ENCODE measurements around the gene TOMM40L. TPM values are rescaled to one million over a fixed set of nuclear protein-coding genes. Genes with fewer than 3 reads are reported as not detected.

The TOMM40L gene
- total and polyA plus RNA-seq, 2 donors (not counting 1 experiment from before 2014, with no cell fraction given): 11.1 to 11.7 TPM

DNA sequence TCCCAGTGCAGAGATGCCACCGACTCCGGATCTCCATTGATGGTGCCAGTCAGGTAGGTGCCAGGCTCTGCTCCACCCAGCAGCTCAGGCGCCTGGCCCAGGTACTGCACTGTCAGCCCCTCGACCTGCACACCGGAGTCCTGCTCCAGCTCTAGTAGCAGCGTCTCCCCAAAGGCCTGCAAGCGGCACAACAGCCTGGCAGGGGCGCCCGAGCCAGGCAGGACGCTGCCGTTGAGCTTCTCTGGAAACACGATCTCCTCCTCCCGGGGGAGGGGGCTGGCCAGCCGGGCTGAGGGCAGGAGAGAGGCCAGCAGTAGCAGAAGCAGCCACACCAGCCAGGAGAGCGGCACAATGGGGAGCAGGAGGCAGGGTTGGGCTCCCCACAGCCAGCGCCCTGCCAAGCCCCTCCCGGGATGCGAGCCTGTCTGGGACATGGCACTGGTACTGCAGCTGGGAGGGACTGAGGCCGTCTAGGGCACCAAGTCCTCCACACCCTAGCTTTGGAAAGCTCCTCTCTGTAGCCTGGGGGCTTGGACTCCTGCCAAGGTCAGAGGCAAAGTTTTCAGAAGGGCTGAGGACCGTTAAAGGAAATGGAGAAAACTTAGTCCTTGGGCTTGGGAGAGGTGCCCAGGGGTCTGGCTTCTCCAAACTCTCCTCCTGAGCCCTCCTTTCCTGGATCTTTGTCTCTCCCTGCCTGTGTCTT, 27.5 kb upstream of the TOMM40L start:
- peak overlapping the region; percentile 95 for H3K27ac ChIP-seq (ENCODE audit: insufficient read depth, low read length)
- peak overlapping the region; percentile 34 to 55 (median 44) for H3K4me3 ChIP-seq (replicated peaks in 1 of 4; ENCODE audit: control extremely low read depth in 1 of 4, insufficient read depth in 1 of 4, low read depth in 3 of 4, low read length in 4 of 4)
- DNase-seq (ENCODE audit: low read depth in 2 of 2): peak in 1 of 2 donors; percentile 44
- peaks cover 22% of the 10 kb centered on the region for H3K79me2 ChIP-seq (ENCODE audit: control insufficient read depth, insufficient read depth, low read length)
- H2AFZ ChIP-seq (ENCODE audit: low read length): no peak overlapping the region
- H3K9ac ChIP-seq (ENCODE audit: insufficient read depth, low read length): peak overlapping the region; percentile 70
- peaks cover 51% of the 10 kb centered on the region for H3K4me1 ChIP-seq (ENCODE audit: control insufficient read depth, extremely low read depth, insufficient read depth, low read length)
- no peaks in the 10 kb centered on the region for H4K20me1 ChIP-seq (ENCODE audit: control insufficient read depth, extremely low read depth, insufficient read depth, low read length)
- no peaks in the 10 kb centered on the region for H3K27me3 ChIP-seq (ENCODE audit: control insufficient read depth, insufficient read depth, low read length)
- H3K9me3 ChIP-seq (ENCODE audit: control insufficient read depth, insufficient read depth, low read depth, low read length): no peaks in the 10 kb centered on the region
- TF ChIP-seq EZH2 (IDR thresholded peaks at IDR 0.05; ENCODE audit: low read length, missing control alignments): no peak
- TF ChIP-seq, protein P1, sequence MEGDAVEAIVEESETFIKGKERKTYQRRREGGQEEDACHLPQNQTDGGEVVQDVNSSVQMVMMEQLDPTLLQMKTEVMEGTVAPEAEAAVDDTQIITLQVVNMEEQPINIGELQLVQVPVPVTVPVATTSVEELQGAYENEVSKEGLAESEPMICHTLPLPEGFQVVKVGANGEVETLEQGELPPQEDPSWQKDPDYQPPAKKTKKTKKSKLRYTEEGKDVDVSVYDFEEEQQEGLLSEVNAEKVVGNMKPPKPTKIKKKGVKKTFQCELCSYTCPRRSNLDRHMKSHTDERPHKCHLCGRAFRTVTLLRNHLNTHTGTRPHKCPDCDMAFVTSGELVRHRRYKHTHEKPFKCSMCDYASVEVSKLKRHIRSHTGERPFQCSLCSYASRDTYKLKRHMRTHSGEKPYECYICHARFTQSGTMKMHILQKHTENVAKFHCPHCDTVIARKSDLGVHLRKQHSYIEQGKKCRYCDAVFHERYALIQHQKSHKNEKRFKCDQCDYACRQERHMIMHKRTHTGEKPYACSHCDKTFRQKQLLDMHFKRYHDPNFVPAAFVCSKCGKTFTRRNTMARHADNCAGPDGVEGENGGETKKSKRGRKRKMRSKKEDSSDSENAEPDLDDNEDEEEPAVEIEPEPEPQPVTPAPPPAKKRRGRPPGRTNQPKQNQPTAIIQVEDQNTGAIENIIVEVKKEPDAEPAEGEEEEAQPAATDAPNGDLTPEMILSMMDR (conservative IDR thresholded peaks at IDR 0.05 in 1 of 2, IDR thresholded peaks at IDR 0.05 in 1 of 2; ENCODE audit: low read depth in 1 of 2, low read length in 2 of 2): peak in 1 of 2 donors; percentile 11
- H3K4me2 ChIP-seq (ENCODE audit: extremely low read depth, insufficient read depth, low read length): peak overlapping the region; percentile 97
- peaks cover 7% of the 10 kb centered on the region for H3K36me3 ChIP-seq (ENCODE audit: control insufficient read depth, insufficient read depth, low read length)

- TF ChIP-seq EZH2 (IDR thresholded peaks at IDR 0.05; ENCODE audit: low read length, missing control alignments): no peak
- TF ChIP-seq, protein P1 (conservative IDR thresholded peaks at IDR 0.05 in 1 of 2, IDR thresholded peaks at IDR 0.05 in 1 of 2; ENCODE audit: low read depth in 1 of 2, low read length in 2 of 2): no peak
- Histone ChIP-seq H3K27ac (ENCODE audit: insufficient read depth, low read length) (peak within 1 kb of the TSS; percentile 95), H3K27me3 (ENCODE audit: control insufficient read depth, insufficient read depth, low read length) (no peaks in the 10 kb centered on the region), H3K4me3 (replicated peaks in 1 of 4; ENCODE audit: control extremely low read depth in 1 of 4, insufficient read depth in 1 of 4, low read depth in 3 of 4, low read length in 4 of 4) (peak within 1 kb of the TSS; percentile 34 to 55 (median 44)), H2AFZ (ENCODE audit: low read length) (peak within 1 kb of the TSS; percentile 2), H3K4me1 (ENCODE audit: control insufficient read depth, extremely low read depth, insufficient read depth, low read length) (peaks cover 51% of the 10 kb centered on the region), H3K4me2 (ENCODE audit: extremely low read depth, insufficient read depth, low read length) (peak within 1 kb of the TSS; percentile 97), H3K9ac (ENCODE audit: insufficient read depth, low read length) (peak within 1 kb of the TSS; percentile 70), H3K36me3 (ENCODE audit: control insufficient read depth, insufficient read depth, low read length) (peaks cover 2% of the 10 kb centered on the region), H4K20me1 (ENCODE audit: control insufficient read depth, extremely low read depth, insufficient read depth, low read length) (no peaks in the 10 kb centered on the region), H3K9me3 (ENCODE audit: control insufficient read depth, insufficient read depth, low read depth, low read length) (no peaks in the 10 kb centered on the region), H3K79me2 (ENCODE audit: control insufficient read depth, insufficient read depth, low read length) (peaks cover 28% of the 10 kb centered on the region)
- peak; percentile 42 to 84 for DNase-seq (ENCODE audit: low read depth in 2 of 2)
Measured at GRCh38 chr1:161198897-161199431, 26.9 kb upstream of the TOMM40L start, which contains the start of gene ADAMTS4. TSS of gene ADAMTS4 (minus strand) at chr1:161199054. CDS start at chr1:161198627, 427 bp downstream.

DNA sequence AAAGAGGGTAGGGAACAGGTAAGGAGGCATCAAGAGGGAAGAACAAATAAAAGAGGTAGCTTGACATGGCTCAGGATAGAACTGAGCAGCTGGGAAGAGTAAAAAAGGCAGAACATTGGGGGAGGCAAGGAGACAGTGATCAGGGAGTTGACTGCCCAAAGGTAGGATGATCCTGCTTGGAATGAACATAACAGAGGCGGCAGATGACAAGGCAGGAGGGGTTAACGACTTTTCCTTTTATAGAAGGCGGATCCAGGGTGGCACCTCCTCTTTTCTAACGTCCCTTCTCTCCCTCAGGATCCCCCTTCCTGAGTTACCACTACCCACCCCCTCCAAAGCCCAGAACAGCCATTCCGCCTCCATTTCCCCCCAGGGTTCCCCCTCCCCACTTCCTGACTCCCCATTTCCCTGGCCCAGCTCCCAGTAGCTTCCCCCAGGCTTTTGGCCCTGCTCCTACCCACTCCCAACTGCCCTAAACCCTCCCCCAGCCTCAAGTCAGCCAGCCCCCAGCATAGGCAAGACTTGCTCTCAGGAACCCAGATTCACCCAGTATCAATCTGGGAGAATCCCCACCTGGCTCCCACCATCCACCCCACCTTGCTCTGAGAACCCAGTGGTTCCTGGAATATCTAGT, 26.2 kb upstream of the TOMM40L start:
- peak overlapping the region in 1 of 4 experiments; percentile 20 for H3K4me3 ChIP-seq (replicated peaks in 1 of 4; ENCODE audit: control extremely low read depth in 1 of 4, insufficient read depth in 1 of 4, low read depth in 3 of 4, low read length in 4 of 4)
- H3K9me3 ChIP-seq (ENCODE audit: control insufficient read depth, insufficient read depth, low read depth, low read length): no peaks in the 10 kb centered on the region
- H3K79me2 ChIP-seq (ENCODE audit: control insufficient read depth, insufficient read depth, low read length): peaks cover 34% of the 10 kb centered on the region
- peak overlapping the region; percentile 2 for H2AFZ ChIP-seq (ENCODE audit: low read length)
- no peaks in the 10 kb centered on the region for H3K27me3 ChIP-seq (ENCODE audit: control insufficient read depth, insufficient read depth, low read length)
- H3K9ac ChIP-seq (ENCODE audit: insufficient read depth, low read length): peak overlapping the region; percentile 38
- no peaks in the 10 kb centered on the region for H4K20me1 ChIP-seq (ENCODE audit: control insufficient read depth, extremely low read depth, insufficient read depth, low read length)
- peak overlapping the region; percentile 61 for H3K4me2 ChIP-seq (ENCODE audit: extremely low read depth, insufficient read depth, low read length)
- H3K36me3 ChIP-seq (ENCODE audit: control insufficient read depth, insufficient read depth, low read length): peaks cover 2% of the 10 kb centered on the region
- peak overlapping the region; percentile 95 for H3K27ac ChIP-seq (ENCODE audit: insufficient read depth, low read length)
- TF ChIP-seq, protein P1 (conservative IDR thresholded peaks at IDR 0.05 in 1 of 2, IDR thresholded peaks at IDR 0.05 in 1 of 2; ENCODE audit: low read depth in 1 of 2, low read length in 2 of 2): no peak
- TF ChIP-seq EZH2 (IDR thresholded peaks at IDR 0.05; ENCODE audit: low read length, missing control alignments): no peak
- peaks cover 51% of the 10 kb centered on the region for H3K4me1 ChIP-seq (ENCODE audit: control insufficient read depth, extremely low read depth, insufficient read depth, low read length)
- DNase-seq (ENCODE audit: low read depth in 2 of 2): no peak
